AG09319 (cell line): ENCODE measurements around the gene GSTM1.
"Not testable (repeated sequence)": the region's sequence is repeated elsewhere in the genome, so short reads cannot be mapped to it uniquely, and the experiment has no call there.

Source experiments
- DNase-seq: peaks from one replicate; pipeline ENCODE4 v3.0.0-alpha.2; 2010; ENCODE audit warnings: low read depth; ENCODE audit errors: extremely low read depth
- CTCF ChIP-seq: IDR thresholded peaks from 2 replicates; pipeline ENCODE4 v1.5.1; 2011; ENCODE audit warnings: low read depth, mild to moderate bottlenecking, inconsistent platforms, low read length, moderate library complexity

Gene GSTM1

GRCh38 chr1:109677459-109677858, 10.2 kb upstream of the GSTM1 start:
- TF ChIP-seq CTCF, result no peak
- DNase-seq, result no peak

GRCh38 chr1:109678637-109679036, 9.0 kb upstream of the GSTM1 start:
- not testable (repeated sequence) for DNase-seq

GRCh38 chr1:109684777-109685176, 2.8 kb upstream of the GSTM1 start:
- DNase-seq, result not testable (repeated sequence)

GRCh38 chr1:109685399-109685798, 2.2 kb upstream of the GSTM1 start:
- not testable (repeated sequence) for DNase-seq

GRCh38 chr1:109685890-109686289, 1.7 kb upstream of the GSTM1 start:
- not testable (repeated sequence) for DNase-seq

GRCh38 chr1:109687109-109687508, 508 bp upstream of the GSTM1 start:
- DNase-seq, result not testable (repeated sequence)

GRCh38 chr1:109689844-109690405, 2.3 kb downstream of the GSTM1 start:
- TF ChIP-seq CTCF, result no peak

GRCh38 chr1:109691759-109692158, 4.1 kb downstream of the GSTM1 start:
- no peak for DNase-seq
- TF ChIP-seq CTCF, result no peak

More at GRCh38 chr1:109689844-109690405, 2.3 kb downstream of the GSTM1 start:
- DNase-seq, result no peak

- DNase-seq, result not testable (repeated sequence)
These were observed 6.8 kb downstream of the GSTM1 start for GRCh38 chr1:109694400-109694799.

GRCh38 chr1:109695138-109695537, 7.5 kb downstream of the GSTM1 start:
- DNase-seq, result not testable (repeated sequence)

- DNase-seq, result no peak
- no peak for TF ChIP-seq CTCF
These were observed 9.4 kb downstream of the GSTM1 start for GRCh38 chr1:109697066-109697465.

- not testable (repeated sequence) for DNase-seq
These were observed 10.2 kb downstream of the GSTM1 start for GRCh38 chr1:109697861-109698260.

GRCh38 chr1:109702940-109703339, 15.3 kb downstream of the GSTM1 start:
- not testable (repeated sequence) for DNase-seq
